Measurements from ENCODE around the gene DST.

DNA sequence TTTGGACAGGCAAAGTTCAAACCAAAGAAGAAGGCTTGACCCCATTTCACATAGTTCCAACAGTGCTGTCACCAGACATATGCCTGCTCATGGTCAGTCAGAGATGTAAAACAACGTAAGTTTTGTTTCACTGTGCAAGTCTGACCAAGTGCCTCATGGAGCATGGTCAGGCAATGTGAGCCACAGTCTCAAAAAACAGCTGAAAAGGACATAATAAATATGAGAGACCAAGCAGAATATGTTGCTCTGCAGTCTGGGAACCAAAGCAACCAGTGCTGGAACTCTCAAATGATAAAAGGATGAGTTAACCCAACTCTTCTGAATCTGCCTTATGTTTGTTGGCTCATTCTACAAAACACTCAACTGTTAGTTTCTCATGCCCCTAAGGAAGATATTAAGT is 39.9 kb upstream of the DST start:
- TF ChIP-seq, protein P1, sequence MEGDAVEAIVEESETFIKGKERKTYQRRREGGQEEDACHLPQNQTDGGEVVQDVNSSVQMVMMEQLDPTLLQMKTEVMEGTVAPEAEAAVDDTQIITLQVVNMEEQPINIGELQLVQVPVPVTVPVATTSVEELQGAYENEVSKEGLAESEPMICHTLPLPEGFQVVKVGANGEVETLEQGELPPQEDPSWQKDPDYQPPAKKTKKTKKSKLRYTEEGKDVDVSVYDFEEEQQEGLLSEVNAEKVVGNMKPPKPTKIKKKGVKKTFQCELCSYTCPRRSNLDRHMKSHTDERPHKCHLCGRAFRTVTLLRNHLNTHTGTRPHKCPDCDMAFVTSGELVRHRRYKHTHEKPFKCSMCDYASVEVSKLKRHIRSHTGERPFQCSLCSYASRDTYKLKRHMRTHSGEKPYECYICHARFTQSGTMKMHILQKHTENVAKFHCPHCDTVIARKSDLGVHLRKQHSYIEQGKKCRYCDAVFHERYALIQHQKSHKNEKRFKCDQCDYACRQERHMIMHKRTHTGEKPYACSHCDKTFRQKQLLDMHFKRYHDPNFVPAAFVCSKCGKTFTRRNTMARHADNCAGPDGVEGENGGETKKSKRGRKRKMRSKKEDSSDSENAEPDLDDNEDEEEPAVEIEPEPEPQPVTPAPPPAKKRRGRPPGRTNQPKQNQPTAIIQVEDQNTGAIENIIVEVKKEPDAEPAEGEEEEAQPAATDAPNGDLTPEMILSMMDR (IDR thresholded peaks at IDR 0.05), result no peak
- TF ChIP-seq POLR2A (IDR thresholded peaks at IDR 0.05; ENCODE audit: low read depth) (no peak), POLR2AphosphoS5 (IDR thresholded peaks at IDR 0.05) (no peak), EP300 (IDR thresholded peaks at IDR 0.05) (no peak)

Measured in esophagus muscularis mucosa (tissue), 4 donors.